ENCODE results near the gene MRPL52.
"Not testable (repeated sequence)": the region's sequence is repeated elsewhere in the genome, so short reads cannot be mapped to it uniquely, and the experiment has no call there.

MRPL52 gene

DNA sequence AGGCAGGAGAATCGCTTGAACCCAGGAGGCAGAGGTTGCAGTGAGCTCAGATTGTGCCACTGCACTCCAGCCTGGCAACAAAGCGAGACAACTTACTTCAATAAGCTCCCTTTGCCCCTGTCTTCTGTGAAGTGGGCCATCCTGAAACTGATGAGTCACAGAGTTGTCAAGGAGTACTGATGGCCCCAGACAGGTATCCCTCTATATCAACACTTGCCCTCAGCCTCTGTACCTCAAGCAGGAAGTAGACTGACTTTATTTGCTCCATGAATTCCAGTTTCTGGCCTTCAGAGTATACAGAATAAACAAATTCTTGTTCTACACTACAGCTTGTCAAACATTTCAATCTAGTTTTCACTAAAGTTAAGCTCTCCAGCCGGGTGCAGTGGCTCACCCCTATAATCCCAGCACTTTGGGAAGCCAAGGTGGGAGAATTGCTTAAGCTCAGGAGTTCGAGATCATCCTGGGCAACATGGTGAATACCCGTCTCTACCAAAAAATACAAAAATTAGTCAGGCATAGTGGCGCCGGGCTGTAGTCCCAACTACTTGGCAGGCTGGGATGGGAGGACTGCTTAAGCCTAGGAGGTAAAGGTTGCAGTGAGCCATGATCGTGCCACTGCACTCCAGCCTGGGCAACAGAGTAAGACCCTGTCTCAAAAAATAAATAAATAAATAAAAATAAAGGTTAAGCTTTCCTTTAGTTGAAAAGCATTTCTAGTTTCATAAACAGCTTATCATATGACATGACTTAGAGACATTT, 25.5 kb downstream of the MRPL52 start:
- TF ChIP-seq, protein P1, sequence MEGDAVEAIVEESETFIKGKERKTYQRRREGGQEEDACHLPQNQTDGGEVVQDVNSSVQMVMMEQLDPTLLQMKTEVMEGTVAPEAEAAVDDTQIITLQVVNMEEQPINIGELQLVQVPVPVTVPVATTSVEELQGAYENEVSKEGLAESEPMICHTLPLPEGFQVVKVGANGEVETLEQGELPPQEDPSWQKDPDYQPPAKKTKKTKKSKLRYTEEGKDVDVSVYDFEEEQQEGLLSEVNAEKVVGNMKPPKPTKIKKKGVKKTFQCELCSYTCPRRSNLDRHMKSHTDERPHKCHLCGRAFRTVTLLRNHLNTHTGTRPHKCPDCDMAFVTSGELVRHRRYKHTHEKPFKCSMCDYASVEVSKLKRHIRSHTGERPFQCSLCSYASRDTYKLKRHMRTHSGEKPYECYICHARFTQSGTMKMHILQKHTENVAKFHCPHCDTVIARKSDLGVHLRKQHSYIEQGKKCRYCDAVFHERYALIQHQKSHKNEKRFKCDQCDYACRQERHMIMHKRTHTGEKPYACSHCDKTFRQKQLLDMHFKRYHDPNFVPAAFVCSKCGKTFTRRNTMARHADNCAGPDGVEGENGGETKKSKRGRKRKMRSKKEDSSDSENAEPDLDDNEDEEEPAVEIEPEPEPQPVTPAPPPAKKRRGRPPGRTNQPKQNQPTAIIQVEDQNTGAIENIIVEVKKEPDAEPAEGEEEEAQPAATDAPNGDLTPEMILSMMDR (IDR thresholded peaks at IDR 0.05; ENCODE audit: extremely low read depth, missing control alignments) = no peak
- no peak for DNase-seq (ENCODE audit: low spot score)

DNA sequence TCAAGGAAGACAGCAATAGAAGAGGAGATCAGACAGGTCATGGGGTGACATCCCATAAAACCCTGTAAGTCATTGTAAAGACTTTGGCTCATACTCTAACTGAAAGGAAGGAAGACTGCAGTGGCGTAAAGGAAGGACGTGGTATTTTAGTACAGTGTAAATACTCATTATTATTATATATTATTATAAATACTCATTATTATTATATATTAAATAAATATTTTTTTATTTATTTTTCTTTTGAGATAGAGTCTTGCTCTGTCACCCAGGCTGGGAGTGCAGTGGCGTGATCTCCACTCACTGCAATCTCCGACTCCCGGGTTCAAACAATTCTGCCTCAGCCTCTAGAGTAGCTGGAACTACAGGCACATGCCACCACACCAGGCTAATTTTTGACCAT, 26.7 kb downstream of the MRPL52 start:
- no peak for DNase-seq (ENCODE audit: low spot score)
- TF ChIP-seq, protein P1 (IDR thresholded peaks at IDR 0.05; ENCODE audit: extremely low read depth, missing control alignments) = no peak

DNA sequence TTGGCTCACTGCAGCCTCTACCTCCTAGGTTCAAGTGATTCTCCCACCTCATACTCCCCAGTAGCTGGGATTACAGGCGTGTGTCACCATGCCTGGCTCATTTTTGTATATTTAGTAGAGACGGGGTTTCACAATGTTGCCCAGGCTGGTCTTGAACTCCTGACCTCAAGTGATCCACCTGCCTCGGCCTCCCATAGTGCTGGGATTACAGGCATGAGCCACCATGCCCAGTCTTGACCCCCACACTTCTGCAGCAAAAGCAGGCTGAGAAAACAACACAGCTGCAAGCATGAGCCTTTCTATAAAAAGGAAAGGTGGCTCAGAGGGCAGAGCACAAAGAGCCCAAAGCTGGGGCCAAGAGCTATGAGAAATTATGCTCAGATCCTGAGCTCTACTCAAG, 30.7 kb downstream of the MRPL52 start:
- not testable (repeated sequence) for DNase-seq (ENCODE audit: low spot score)

DNA sequence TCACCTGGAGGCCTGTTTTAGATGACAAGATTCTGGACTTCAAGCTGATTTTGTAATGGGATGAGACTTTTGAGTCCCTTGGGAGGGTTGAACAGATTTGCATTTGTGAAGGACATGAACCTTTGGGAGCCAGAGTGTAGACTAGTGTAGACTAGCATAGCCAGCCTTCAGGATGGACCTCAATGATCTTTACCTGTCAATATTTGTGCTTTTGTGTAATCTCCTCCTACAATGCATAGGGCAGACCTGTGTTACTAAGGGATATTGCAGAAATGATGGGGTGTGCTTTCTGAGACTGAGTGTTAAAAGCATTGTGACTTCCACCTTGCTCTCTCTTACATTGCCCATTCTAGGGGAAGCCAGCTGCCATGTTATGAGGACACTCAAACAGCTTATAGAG, 32.0 kb downstream of the MRPL52 start:
- TF ChIP-seq, protein P1 (IDR thresholded peaks at IDR 0.05; ENCODE audit: extremely low read depth, missing control alignments) = no peak
- no peak for DNase-seq (ENCODE audit: low spot score)

DNA sequence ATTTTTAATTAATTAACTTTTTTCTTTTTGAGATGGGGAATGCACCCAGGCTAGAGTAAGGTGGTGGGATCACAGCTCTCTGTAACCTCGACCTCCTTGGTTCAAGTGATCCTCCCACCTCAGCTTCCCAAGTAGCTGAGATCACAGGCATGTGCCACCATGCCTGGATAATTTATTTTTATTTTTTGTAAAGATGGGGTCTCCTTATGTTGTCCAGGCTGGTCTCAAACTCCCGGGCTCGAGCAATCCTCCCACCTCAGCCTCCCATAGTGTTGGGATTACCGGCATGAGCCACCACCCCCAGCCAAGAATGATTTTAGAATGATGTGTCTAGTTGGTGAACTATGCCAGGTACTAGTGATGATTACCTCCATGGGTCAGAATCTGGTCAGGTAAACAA, 35.3 kb downstream of the MRPL52 start:
- TF ChIP-seq, protein P1 (IDR thresholded peaks at IDR 0.05; ENCODE audit: extremely low read depth, missing control alignments) = no peak
- DNase-seq (ENCODE audit: low spot score) = no peak

DNA sequence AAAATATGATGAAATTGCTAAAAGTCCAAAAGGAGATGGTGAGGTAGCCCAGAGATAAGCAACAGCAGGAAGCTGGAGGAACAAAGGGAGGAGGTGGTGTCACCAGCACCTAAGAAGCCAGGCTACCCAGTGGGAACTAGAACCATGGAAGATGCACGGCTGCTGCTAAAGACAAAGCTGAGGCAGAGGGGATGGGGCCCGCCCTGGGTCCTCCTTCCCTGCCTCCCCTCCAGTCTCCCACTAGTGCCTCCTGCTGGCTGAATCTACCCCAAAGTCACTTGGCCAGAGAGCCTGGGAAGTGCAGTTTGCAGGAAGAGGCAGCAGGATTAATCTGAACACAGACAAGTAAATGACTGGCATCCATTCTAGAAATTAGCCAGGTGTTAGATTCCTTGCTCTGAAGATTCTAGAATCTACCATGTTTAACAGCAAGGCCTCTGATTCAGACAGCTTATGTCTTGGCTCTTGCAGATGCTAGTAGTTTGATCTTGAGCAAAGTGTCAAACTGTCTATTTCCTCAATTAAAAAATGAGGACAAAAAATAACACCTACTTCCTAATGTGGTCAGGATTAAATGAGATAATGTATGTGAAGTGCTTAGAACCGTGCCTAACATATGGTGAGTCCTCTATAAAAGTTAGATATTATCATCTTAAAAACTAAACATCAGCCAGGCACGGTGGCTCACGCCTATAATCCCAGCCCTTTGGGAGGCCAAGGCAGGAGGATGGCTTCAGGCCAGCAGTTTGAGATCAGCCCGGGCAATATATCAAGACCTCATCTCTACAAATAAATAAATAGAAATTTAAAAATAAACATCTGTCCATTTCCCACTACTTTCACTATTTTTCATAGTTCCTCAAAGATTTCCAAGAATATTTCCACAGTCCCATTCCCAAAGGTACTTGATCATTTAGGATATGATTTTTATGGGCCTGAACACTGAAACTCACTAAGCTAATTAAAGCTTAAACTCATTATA, 36.0 kb downstream of the MRPL52 start:
- DNase-seq (ENCODE audit: low spot score) = no peak
- TF ChIP-seq, protein P1 (IDR thresholded peaks at IDR 0.05; ENCODE audit: extremely low read depth, missing control alignments) = no peak

DNA sequence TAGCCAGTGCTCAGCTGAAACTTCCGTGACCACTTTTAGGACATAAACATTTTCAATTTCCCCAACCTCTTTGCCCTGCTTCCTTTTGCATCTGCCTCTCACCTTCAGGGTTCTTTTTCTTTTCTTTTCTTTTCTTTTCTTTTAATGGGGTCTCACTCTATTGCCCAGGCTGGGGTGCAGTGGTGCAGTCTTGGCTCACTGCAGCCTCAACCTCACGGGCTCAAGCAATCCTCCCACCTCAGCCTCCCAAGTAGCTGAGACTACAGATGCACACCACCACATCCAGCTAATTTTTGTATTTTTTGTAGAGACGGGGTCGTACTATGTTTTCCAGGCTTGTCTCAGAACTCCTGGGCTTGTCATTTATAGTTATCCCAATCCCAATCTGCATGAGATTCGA, 37.2 kb downstream of the MRPL52 start:
- TF ChIP-seq, protein P1 (IDR thresholded peaks at IDR 0.05; ENCODE audit: extremely low read depth, missing control alignments) = no peak
- no peak for DNase-seq (ENCODE audit: low spot score)

Data from GM20000 (cell line).